DND-41 (cell line): ENCODE results near the gene KCNA3.

ENCODE experiments used
- ATAC-seq: fragments of 200-7000 bp; cut with Tn5 transposase; 3 replicates; pipeline ENCODE4 v1.9.1; 2021; ENCODE audit warnings: low read depth; ENCODE audit not compliant: insufficient read depth
- DNase-seq: peaks from one replicate; pipeline ENCODE4 v3.0.0-alpha.2; 2020
- H2AFZ ChIP-seq: 2 replicates; pipeline ENCODE4 v1.6.0; 2012; ENCODE audit warnings: low read depth, low read length
- H3K27ac ChIP-seq: 2 replicates; pipeline ENCODE4 v1.5.1; 2012; ENCODE audit warnings: low read length, inconsistent platforms
- H3K27me3 ChIP-seq: fragments of 200-600 bp; sonication (generic); 2 replicates; pipeline ENCODE4 v1.6.0; 2012; ENCODE audit warnings: low read length, mild to moderate bottlenecking, inconsistent platforms; ENCODE audit not compliant: insufficient read depth, poor library complexity
- H3K36me3 ChIP-seq: 2 replicates; pipeline ENCODE4 v1.5.1; 2012; ENCODE audit warnings: low read length, inconsistent platforms; ENCODE audit not compliant: insufficient read depth
- H3K4me1 ChIP-seq: 2 replicates; pipeline ENCODE4 v1.5.1; 2012; ENCODE audit warnings: mild to moderate bottlenecking, low read length; ENCODE audit not compliant: insufficient read depth
- H3K4me2 ChIP-seq: 2 replicates; pipeline ENCODE4 v1.6.0; 2012; ENCODE audit warnings: mild to moderate bottlenecking, moderate library complexity, low read length, inconsistent platforms; ENCODE audit not compliant: insufficient read depth
- H3K4me3 ChIP-seq, 2 experiments: fragments of 200-600 bp in 1 of 2; shearing (Covaris generic) in 1 of 2; 2 replicates each; pipeline ENCODE4 v1.5.1; 2012 to 2016; ENCODE audit warnings: inconsistent platforms in 2 of 2, low read length in 2 of 2, mild to moderate bottlenecking in 2 of 2, low read depth in 1 of 2, moderate library complexity in 1 of 2
- H3K79me2 ChIP-seq: 2 replicates; pipeline ENCODE4 v1.6.0; 2012; ENCODE audit warnings: low read length, inconsistent platforms; ENCODE audit not compliant: insufficient read depth
- H3K9ac ChIP-seq: 2 replicates; pipeline ENCODE4 v1.6.0; 2012; ENCODE audit warnings: low read depth, mild to moderate bottlenecking, inconsistent platforms, low read length, moderate library complexity
- H3K9me3 ChIP-seq: 2 replicates; pipeline ENCODE4 v1.5.1; 2012; ENCODE audit warnings: low read length, moderate library complexity, mild to moderate bottlenecking, inconsistent platforms; ENCODE audit not compliant: insufficient read depth, severe bottlenecking
- H4K20me1 ChIP-seq: 2 replicates; pipeline ENCODE4 v1.6.0; 2012; ENCODE audit warnings: low read length; ENCODE audit not compliant: insufficient read depth
- EZH2 ChIP-seq: IDR thresholded peaks from 3 replicates; pipeline ENCODE4 v1.6.1; 2012; ENCODE audit warnings: borderline replicate concordance, low read depth, mild to moderate bottlenecking, moderate library complexity, low read length, inconsistent platforms; ENCODE audit not compliant: severe bottlenecking
- TF ChIP-seq, protein P1 (sequence below): IDR thresholded peaks from 2 replicates; pipeline ENCODE4 v1.5.1; 2012; ENCODE audit warnings: borderline replicate concordance, low read length, moderate library complexity, mild to moderate bottlenecking; ENCODE audit not compliant: poor library complexity, severe bottlenecking; ENCODE audit errors: extremely low read depth

KCNA3 gene

DNA sequence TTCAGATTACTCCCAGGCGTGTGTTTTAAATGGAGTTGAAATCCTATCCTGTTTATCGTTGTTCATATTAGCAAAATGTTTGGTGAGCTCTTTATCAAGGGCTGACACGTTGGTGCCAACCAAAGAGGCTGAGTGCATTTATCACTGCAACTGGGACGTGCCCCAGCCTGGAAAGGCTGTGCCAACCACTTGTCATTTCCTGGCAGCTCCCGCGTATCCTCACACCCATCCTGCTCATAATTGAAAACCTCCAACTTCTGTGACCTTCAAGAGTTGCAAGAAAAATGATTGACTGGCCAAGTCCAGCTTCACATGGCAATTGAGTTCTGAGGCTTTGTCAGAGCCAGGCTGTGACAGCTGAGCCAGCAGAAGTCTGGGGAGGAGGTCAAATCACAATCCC is 43.7 kb upstream of the KCNA3 start:
- Histone ChIP-seq H3K79me2 (no peaks in the 10 kb centered on the region), H3K27ac (no peak overlapping the region), H3K27me3 (peaks cover 11% of the 10 kb centered on the region), H4K20me1 (no peaks in the 10 kb centered on the region), H2AFZ (no peak overlapping the region), H3K9ac (no peak overlapping the region), H3K4me2 (no peak overlapping the region), H3K36me3 (no peaks in the 10 kb centered on the region), H3K4me1 (no peaks in the 10 kb centered on the region), H3K9me3 (no peaks in the 10 kb centered on the region), H3K4me3 (no peak overlapping the region)
- TF ChIP-seq EZH2 = no peak
- TF ChIP-seq, protein P1, sequence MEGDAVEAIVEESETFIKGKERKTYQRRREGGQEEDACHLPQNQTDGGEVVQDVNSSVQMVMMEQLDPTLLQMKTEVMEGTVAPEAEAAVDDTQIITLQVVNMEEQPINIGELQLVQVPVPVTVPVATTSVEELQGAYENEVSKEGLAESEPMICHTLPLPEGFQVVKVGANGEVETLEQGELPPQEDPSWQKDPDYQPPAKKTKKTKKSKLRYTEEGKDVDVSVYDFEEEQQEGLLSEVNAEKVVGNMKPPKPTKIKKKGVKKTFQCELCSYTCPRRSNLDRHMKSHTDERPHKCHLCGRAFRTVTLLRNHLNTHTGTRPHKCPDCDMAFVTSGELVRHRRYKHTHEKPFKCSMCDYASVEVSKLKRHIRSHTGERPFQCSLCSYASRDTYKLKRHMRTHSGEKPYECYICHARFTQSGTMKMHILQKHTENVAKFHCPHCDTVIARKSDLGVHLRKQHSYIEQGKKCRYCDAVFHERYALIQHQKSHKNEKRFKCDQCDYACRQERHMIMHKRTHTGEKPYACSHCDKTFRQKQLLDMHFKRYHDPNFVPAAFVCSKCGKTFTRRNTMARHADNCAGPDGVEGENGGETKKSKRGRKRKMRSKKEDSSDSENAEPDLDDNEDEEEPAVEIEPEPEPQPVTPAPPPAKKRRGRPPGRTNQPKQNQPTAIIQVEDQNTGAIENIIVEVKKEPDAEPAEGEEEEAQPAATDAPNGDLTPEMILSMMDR = no peak
- DNase-seq (no peak), ATAC-seq (no peak)

DNA sequence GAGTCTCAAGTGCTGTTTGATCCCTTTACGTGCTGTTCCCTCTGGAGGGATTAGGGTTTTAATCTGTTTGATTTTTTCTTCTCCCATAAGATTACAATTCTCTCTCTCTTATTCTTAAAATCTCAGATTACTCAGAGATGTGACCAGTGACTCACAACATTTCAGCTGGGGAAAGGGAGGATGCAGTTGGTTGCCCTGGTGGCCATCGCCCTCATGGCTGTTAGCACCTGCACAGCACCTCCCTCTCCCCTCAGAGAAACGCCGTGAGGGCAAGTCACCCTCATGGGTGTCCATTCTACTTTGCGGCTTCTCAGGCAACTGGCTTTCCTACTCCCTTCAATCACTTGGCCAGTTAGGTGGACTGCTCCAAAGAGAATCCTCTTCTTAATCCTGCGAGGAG is 42.4 kb upstream of the KCNA3 start:
- H3K27ac ChIP-seq = no peak overlapping the region
- H3K4me2 ChIP-seq = no peak overlapping the region
- H3K4me3 ChIP-seq = no peak overlapping the region
- H3K27me3 ChIP-seq = peaks cover 11% of the 10 kb centered on the region
- no peak overlapping the region for H3K9ac ChIP-seq
- H3K9me3 ChIP-seq = no peaks in the 10 kb centered on the region
- ATAC-seq = no peak
- no peak for DNase-seq
- no peak overlapping the region for H2AFZ ChIP-seq
- no peaks in the 10 kb centered on the region for H3K36me3 ChIP-seq
- TF ChIP-seq EZH2 = no peak
- TF ChIP-seq, protein P1 = no peak
- no peaks in the 10 kb centered on the region for H3K4me1 ChIP-seq
- H4K20me1 ChIP-seq = no peaks in the 10 kb centered on the region
- H3K79me2 ChIP-seq = no peaks in the 10 kb centered on the region

DNA sequence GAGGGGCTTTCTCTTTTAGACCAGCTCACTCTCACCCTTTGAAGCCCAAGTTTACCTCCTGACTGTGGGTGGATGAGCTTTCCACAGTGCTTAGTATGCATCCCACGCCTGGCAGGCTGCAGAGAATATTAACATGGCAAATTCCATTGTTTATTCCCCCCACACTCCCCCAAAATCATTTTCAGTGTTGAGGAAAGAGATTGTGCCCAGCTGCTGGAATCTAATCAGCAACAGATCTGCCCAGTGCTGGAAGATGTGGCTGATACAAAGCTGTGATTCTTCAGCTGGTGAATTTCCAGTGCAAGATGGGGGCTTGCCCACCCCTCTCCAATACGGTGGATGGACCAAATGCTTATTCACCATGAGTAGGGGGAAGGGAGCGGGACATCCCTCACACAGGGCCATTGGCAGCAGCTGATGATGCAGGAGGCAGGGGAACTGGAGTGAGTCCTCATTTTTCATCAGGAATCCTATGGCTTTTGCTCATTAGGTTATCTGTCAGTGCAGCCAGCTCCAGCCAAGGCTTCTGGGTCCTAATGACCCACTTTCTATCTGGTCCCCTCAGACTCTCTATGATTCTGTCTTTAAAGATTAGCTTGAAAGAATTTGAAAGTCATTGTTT is 39.7 kb upstream of the KCNA3 start:
- Histone ChIP-seq H3K27ac (no peak overlapping the region), H4K20me1 (no peaks in the 10 kb centered on the region), H3K9ac (no peak overlapping the region), H3K79me2 (no peaks in the 10 kb centered on the region), H3K36me3 (no peaks in the 10 kb centered on the region), H3K4me3 (no peak overlapping the region), H3K27me3 (peaks cover 8% of the 10 kb centered on the region), H2AFZ (no peak overlapping the region; the same call in 1 of the 2 replicates), H3K4me1 (no peaks in the 10 kb centered on the region), H3K4me2 (no peak overlapping the region), H3K9me3 (no peaks in the 10 kb centered on the region)
- ATAC-seq = no peak
- DNase-seq = no peak
- TF ChIP-seq, protein P1 = no peak
- TF ChIP-seq EZH2 = no peak
